Fibroblast of skin of left quadriceps (primary cell): ENCODE data around the gene GAP43.

Experiments used
- DNase-seq, 2 experiments: peaks; one replicate each; pipeline ENCODE4 v3.0.0-alpha.2; 2013; ENCODE audit warnings: low read depth in 2 of 2

Gene GAP43

GRCh38 chr3:115660646-115661337 is 37.5 kb downstream of the GAP43 start:
- DNase-seq: no peak

- no peak for DNase-seq
Measured at GRCh38 chr3:115662356-115662755, 39.0 kb downstream of the GAP43 start.

GRCh38 chr3:115663414-115663813 is 40.1 kb downstream of the GAP43 start:
- DNase-seq: no peak

- DNase-seq: no peak
Measured at GRCh38 chr3:115666081-115666480, 42.8 kb downstream of the GAP43 start.

- no peak for DNase-seq
Measured at GRCh38 chr3:115666920-115667737, 43.8 kb downstream of the GAP43 start.

- no peak for DNase-seq
Measured at GRCh38 chr3:115667738-115668065, 44.4 kb downstream of the GAP43 start.

- DNase-seq: no peak
Measured at GRCh38 chr3:115670911-115671310, 47.6 kb downstream of the GAP43 start.

GRCh38 chr3:115671761-115672455 is 48.6 kb downstream of the GAP43 start:
- DNase-seq: no peak

- no peak for DNase-seq
Measured at GRCh38 chr3:115673881-115674280, 50.6 kb downstream of the GAP43 start.

GRCh38 chr3:115676336-115676735 is 53.0 kb downstream of the GAP43 start:
- no peak for DNase-seq

GRCh38 chr3:115680803-115681345 is 57.6 kb downstream of the GAP43 start:
- no peak for DNase-seq

- DNase-seq: no peak
Measured at GRCh38 chr3:115681736-115682135, 58.4 kb downstream of the GAP43 start.

GRCh38 chr3:115683305-115683704 is 60.0 kb downstream of the GAP43 start:
- no peak for DNase-seq

- no peak for DNase-seq
Measured at GRCh38 chr3:115683773-115684172, 60.5 kb downstream of the GAP43 start.

GRCh38 chr3:115685097-115685496 is 61.8 kb downstream of the GAP43 start:
- DNase-seq: no peak

- no peak for DNase-seq
Measured at GRCh38 chr3:115687721-115688120, 64.4 kb downstream of the GAP43 start.

GRCh38 chr3:115688418-115688817 is 65.1 kb downstream of the GAP43 start:
- DNase-seq: no peak

- no peak for DNase-seq
Measured at GRCh38 chr3:115689928-115690327, 66.6 kb downstream of the GAP43 start.

- DNase-seq: no peak
Measured at GRCh38 chr3:115691964-115692363, 68.7 kb downstream of the GAP43 start.

GRCh38 chr3:115692887-115693524 is 69.7 kb downstream of the GAP43 start:
- peak; percentile 55 to 63 for DNase-seq

GRCh38 chr3:115693868-115694267 is 70.6 kb downstream of the GAP43 start:
- no peak for DNase-seq

- DNase-seq: no peak
Measured at GRCh38 chr3:115695090-115695489, 71.8 kb downstream of the GAP43 start.
